Heart left ventricle (tissue), 16 donors: ENCODE results near the gene ELOVL7. TPM values are rescaled to one million over a fixed set of nuclear protein-coding genes. Genes with fewer than 3 reads are reported as not detected.

ENCODE experiments used
- ATAC-seq, 4 donors: fragments of 200-7000 bp; cut with Tn5 transposase; one replicate each; pipeline ENCODE4 v1.9.1; 2020 to 2022; ENCODE audit warnings: moderate library complexity in 4 of 4, mild to moderate bottlenecking in 3 of 4, moderate number of reproducible peaks in 1 of 4
- DNase-seq, 5 donors: peaks; one replicate each; pipeline ENCODE4 v3.0.0-alpha.2; 2020
- H3K27ac ChIP-seq, 12 donors: fragments of 200-600 bp; sonication (generic) in 4 of 12; one replicate each; pipeline versions ENCODE4 v1.5.0 to v1.8.0; 2016 to 2022; ENCODE audit warnings: mild to moderate bottlenecking in 2 of 12
- H3K27me3 ChIP-seq, 9 donors: fragments of 200-600 bp; sonication (generic) in 2 of 9; one replicate each; pipeline versions ENCODE4 v1.5.1 to v1.8.0; 2016 to 2022; ENCODE audit warnings: mild to moderate bottlenecking in 3 of 9
- H3K36me3 ChIP-seq, 9 donors: fragments of 200-600 bp; sonication (generic) in 2 of 9; one replicate each; pipeline versions ENCODE4 v1.5.0 to v1.8.0; 2018 to 2022; ENCODE audit warnings: mild to moderate bottlenecking in 2 of 9
- H3K4me1 ChIP-seq, 12 donors: fragments of 200-600 bp; sonication (generic) in 4 of 12; one replicate each; pipeline versions ENCODE4 v1.5.0 to v1.8.0; 2016 to 2022; ENCODE audit warnings: mild to moderate bottlenecking in 3 of 12
- H3K4me3 ChIP-seq, 12 donors: fragments of 200-600 bp; sonication (generic) in 4 of 12; one replicate each; pipeline versions ENCODE4 v1.5.0 to v1.8.0; 2017 to 2022; ENCODE audit warnings: mild to moderate bottlenecking in 9 of 12, moderate library complexity in 4 of 12
- H3K9me3 ChIP-seq, 12 donors: fragments of 200-600 bp; sonication (generic) in 4 of 12; one replicate each; pipeline versions ENCODE4 v1.5.0 to v1.8.0; 2016 to 2022; ENCODE audit warnings: mild to moderate bottlenecking in 1 of 12
- CTCF ChIP-seq, 12 donors: fragments of 200-600 bp; sonication (generic) in 4 of 12; IDR thresholded peaks; one replicate each; pipeline versions ENCODE4 v1.5.0 to v1.8.0; 2018 to 2022; ENCODE audit warnings: antibody characterized with exemption in 12 of 12, mild to moderate bottlenecking in 5 of 12
- POLR2A ChIP-seq, 2 donors: fragments of 450-650 bp; IDR thresholded peaks; one replicate each; pipeline ENCODE4 v1.6.1; 2017; ENCODE audit warnings: antibody characterized with exemption in 2 of 2, mild to moderate bottlenecking in 2 of 2, moderate library complexity in 2 of 2
- WGBS, 4 donors: extraction: QIAGEN DNeasy Blood & Tissue Kit in 2 of 4; methylation state at CpG; one replicate each; pipeline versions ENCODE4 v1.1.5 to v1.1.7; 2013 to 2018; 5-methylcytosine and 5-hydroxymethylcytosine counted together
- intact Hi-C, 10 donors: fragments of 100-400 bp; cut with DNase I; formaldehyde crosslinking; loops; one replicate each; pipeline versions ENCODE4 v1.11.1 to v1.14.2; 2022
- long read RNA-seq, 3 donors: library from polyadenylated mRNA; unstranded; transcript quantifications; one replicate each; pipeline ENCODE4 v2.0.0, GENCODE V29; 2020 to 2021
- polyA plus RNA-seq, 2 donors: library from polyadenylated mRNA; stranded (reverse); fragments of 200-250 nt; gene quantifications; one replicate each; pipeline ENCODE4 v1.2.3, GENCODE V29; 2013
- total RNA-seq, 9 donors: library from RNA; depleted of rRNA in 2 of 9; stranded (reverse); fragments of >200 nt in 2 of 9; fragmentation: NEBNext Ultra II Directional in 3 of 9; extraction: Animal tissue kit (Norgen Biotek cat#: 25700) in 3 of 9; gene quantifications; one replicate each; pipeline versions ENCODE4 v1.1.0 to v1.2.4, GENCODE V29; 2016 to 2023
- donor health status: ischemic (EF 13 %, LVEDD 7.1; RV severe dilation, severe dysfunction).
- donor health status: healthy with polysubstance abuse.
- donor health status: DM: no; HTN: yes; CAD: no.
- donor health status: DM: no; HTN: no; CAD: no.
- donor health status: ischemic (EF 25% LVEDD 6.9; RV normal size, moderate dysfunction).
- donor health status: ischemic (EF 25% LVEDD 5.7; RV mildly dilated, moderate dysfunction).
- donor health status: healthy.
- donor health status: DM: yes; HTN: yes; CAD: no.
- donor health status: ischemic (EF 35%, LVEDD 5.7; RV mildly dilated, moderate dysfunction).
- donor health status: nonischemic (EF 11% LVEDD 7.7; RV severe dilation, severe dysfunction).
- donor health status: DM: yes; HTN: yes; CAD: no.
- donor health status: PGD.
- donor health status: ischemic (EF 29% LVEDD 5.4; RV normal size, mild dysfunction).
- donor health status: nonischemic (EF 23%, LVEDD 6.1; RV moderate dilation, normal function).

The ELOVL7 gene
- 1 to 10 TPM in 3 of 9 donors, under 1 TPM in 6; 0.12 to 1.8 (median 0.95) TPM for total RNA-seq
- polyA plus RNA-seq: under 1 TPM; 0.30 to 0.65 TPM
- long read RNA-seq, donor 1, partial matches to known transcripts: 0 of 1 reads
- long read RNA-seq, donor 1, other reads (novel, unspliced or antisense): 0 of 1 reads
- long read RNA-seq, donor 2, partial matches to known transcripts: 0 of 1 reads
- long read RNA-seq, donor 2, other reads (novel, unspliced or antisense): 0 of 1 reads
- long read RNA-seq, donor 3: 0 reads

GRCh38 chr5:60843936-60844905 is at the start of gene ELOVL7:
Gene ELOVL7 (minus strand): TSS chr5:60844269. CDS start chr5:60787397, 56,872 bp downstream.
- peaks cover 3 to 44% (median 32%) of the 10 kb centered on the region in 9 donors for H3K27me3 ChIP-seq
- no peaks in the 10 kb centered on the region for H3K36me3 ChIP-seq
- H3K9me3 ChIP-seq: no peaks in the 10 kb centered on the region
- ATAC-seq (peak in 3 of 4 donors; percentile 83 to 88 (median 84)), DNase-seq (peak in 4 of 5 donors; percentile 37 to 61 (median 42))
- 1 to 2% (median 1%) methylated on average over 31 to 87 of the region's 87 CpGs for WGBS, 4 donors
- peaks cover 0 to 18% (median 7%) of the 10 kb centered on the region in 12 donors for H3K4me1 ChIP-seq
- H3K4me3 ChIP-seq: peak within 1 kb of the TSS; percentile 35 to 79 (median 70)
- TF ChIP-seq CTCF (IDR thresholded peaks at IDR 0.05) (peak in 8 of 12 donors; percentile 13 to 47 (median 20)), POLR2A (IDR thresholded peaks at IDR 0.05) (no peak)
- intact Hi-C loops: no loop called here
- peak within 1 kb of the TSS in 2 of 12 donors; percentile 37 to 38 for H3K27ac ChIP-seq

- Histone ChIP-seq H3K36me3 (peaks cover 0 to 62% (median 44%) of the 10 kb centered on the region in 9 donors), H3K27me3 (no peaks in the 10 kb centered on the region), H3K9me3 (no peaks in the 10 kb centered on the region), H3K4me1 (no peaks in the 10 kb centered on the region), H3K27ac (no peak overlapping the region), H3K4me3 (no peak overlapping the region)
- TF ChIP-seq POLR2A (IDR thresholded peaks at IDR 0.05) (no peak), CTCF (IDR thresholded peaks at IDR 0.05) (no peak)
- DNase-seq: no peak
- ATAC-seq: no peak
- intact Hi-C loops: no loop called here
- 96 to 99% (median 97%) methylated on average over 13 of the region's 13 CpGs for WGBS, 4 donors
Observed at GRCh38 chr5:60893521-60893920, 49.5 kb upstream of the ELOVL7 start.

- H3K4me3 ChIP-seq: no peak overlapping the region
- H3K4me1 ChIP-seq: no peaks in the 10 kb centered on the region
- H3K27ac ChIP-seq: no peak overlapping the region
- ATAC-seq (no peak), DNase-seq (no peak)
- peaks cover 0 to 51% (median 32%) of the 10 kb centered on the region in 9 donors for H3K36me3 ChIP-seq
- WGBS, 4 donors: 85 to 92% (median 85%) methylated on average over 2 of the region's 2 CpGs
- intact Hi-C loops: no loop called here
- no peaks in the 10 kb centered on the region for H3K27me3 ChIP-seq
- TF ChIP-seq CTCF (IDR thresholded peaks at IDR 0.05) (no peak), POLR2A (IDR thresholded peaks at IDR 0.05) (no peak)
- no peaks in the 10 kb centered on the region for H3K9me3 ChIP-seq
Observed at GRCh38 chr5:60891667-60892066, 47.6 kb upstream of the ELOVL7 start.
